HG03097 (cell line): ENCODE results near the gene EPHB1.
"Not testable (repeated sequence)": the region's sequence is repeated elsewhere in the genome, so short reads cannot be mapped to it uniquely, and the experiment has no call there.

Experiments
- ATAC-seq: cut with Tn5 transposase; IDR thresholded peaks from one replicate; pipeline ENCODE4 v1.9.1; 2021; ENCODE audit not compliant: unreplicated experiment, low FRiP score

Gene EPHB1

GRCh38 chr3:135097276-135097946, 302.4 kb downstream of the EPHB1 start:
- no peak for ATAC-seq

GRCh38 chr3:135099734-135100355, 304.8 kb downstream of the EPHB1 start:
- no peak for ATAC-seq

- ATAC-seq, result no peak
These were observed 305.3 kb downstream of the EPHB1 start for GRCh38 chr3:135100366-135100765.

GRCh38 chr3:135103917-135104316, 308.9 kb downstream of the EPHB1 start:
- ATAC-seq, result no peak

GRCh38 chr3:135106445-135106844, 311.4 kb downstream of the EPHB1 start:
- ATAC-seq, result no peak

- no peak for ATAC-seq
These were observed 312.0 kb downstream of the EPHB1 start for GRCh38 chr3:135107043-135107442.

- ATAC-seq, result no peak
These were observed 314.6 kb downstream of the EPHB1 start for GRCh38 chr3:135109681-135110080.

GRCh38 chr3:135114551-135114950, 319.5 kb downstream of the EPHB1 start:
- not testable (repeated sequence) for ATAC-seq

- no peak for ATAC-seq
These were observed 322.9 kb downstream of the EPHB1 start for GRCh38 chr3:135117977-135118376.

- no peak for ATAC-seq
These were observed 323.7 kb downstream of the EPHB1 start for GRCh38 chr3:135118792-135119191.

GRCh38 chr3:135125171-135125801, 330.2 kb downstream of the EPHB1 start:
- ATAC-seq, result no peak

GRCh38 chr3:135127946-135128470, 332.9 kb downstream of the EPHB1 start:
- ATAC-seq, result no peak

- ATAC-seq, result no peak
These were observed 333.8 kb downstream of the EPHB1 start for GRCh38 chr3:135128818-135129217.

- no peak for ATAC-seq
These were observed 336.2 kb downstream of the EPHB1 start for GRCh38 chr3:135131290-135131689.

- no peak for ATAC-seq
These were observed 339.0 kb downstream of the EPHB1 start for GRCh38 chr3:135133905-135134683.

GRCh38 chr3:135134684-135135075, 339.6 kb downstream of the EPHB1 start:
- no peak for ATAC-seq

GRCh38 chr3:135135445-135135844, 340.4 kb downstream of the EPHB1 start:
- ATAC-seq, result no peak

GRCh38 chr3:135136361-135137100, 341.5 kb downstream of the EPHB1 start:
- ATAC-seq, result no peak

- no peak for ATAC-seq
These were observed 342.2 kb downstream of the EPHB1 start for GRCh38 chr3:135137296-135137695.

GRCh38 chr3:135138776-135139175, 343.7 kb downstream of the EPHB1 start:
- ATAC-seq, result no peak
